ENCODE measurements around the gene ADAP1.

GRCh38 chr7:861222-861621 is 93.3 kb downstream of the ADAP1 start:
- no peak for TF ChIP-seq EZH2 (IDR thresholded peaks at IDR 0.05; ENCODE audit: insufficient read depth, poor library complexity, severe bottlenecking)
- TF ChIP-seq EZH2phosphoT487 (IDR thresholded peaks at IDR 0.05; ENCODE audit: insufficient read depth, low read depth): no peak
